ENCODE measurements around the gene PRG3. TPM values are rescaled to one million over a fixed set of nuclear protein-coding genes. Genes with fewer than 3 reads are reported as not detected.

PRG3 gene
- total and polyA plus RNA-seq, 9 donors = not detected

- H3K27ac ChIP-seq = no peak overlapping the region
- no peak for DNase-seq
- no peak for TF ChIP-seq EP300 (IDR thresholded peaks at IDR 0.05)
- no peak for TF ChIP-seq CTCF (IDR thresholded peaks at IDR 0.05)
- no peak for TF ChIP-seq POLR2A (IDR thresholded peaks at IDR 0.05)
- no peaks in the 10 kb centered on the region for H3K36me3 ChIP-seq
- WGBS, 3 donors = 63 to 69% (median 69%) methylated on average over 2 of the region's 2 CpGs
- no peaks in the 10 kb centered on the region for H3K4me1 ChIP-seq (ENCODE audit: insufficient read depth)
- H3K27me3 ChIP-seq = no peaks in the 10 kb centered on the region
- H3K4me3 ChIP-seq = no peak overlapping the region
- H3K9me3 ChIP-seq = no peaks in the 10 kb centered on the region
- intact Hi-C loops (cut with DNase I) = no loop called here
These were observed 15.8 kb upstream of the PRG3 start for GRCh38 chr11:57396744-57397143.

GRCh38 chr11:57395905-57396623 is 15.1 kb upstream of the PRG3 start:
- no peak for DNase-seq
- WGBS, 3 donors = 80 to 87% (median 86%) methylated on average over 11 of the region's 11 CpGs
- H3K4me3 ChIP-seq = no peak overlapping the region
- intact Hi-C loops (cut with DNase I) = no loop called here
- H3K27me3 ChIP-seq = no peaks in the 10 kb centered on the region
- no peaks in the 10 kb centered on the region for H3K4me1 ChIP-seq (ENCODE audit: insufficient read depth)
- H3K27ac ChIP-seq = no peak overlapping the region
- no peaks in the 10 kb centered on the region for H3K36me3 ChIP-seq
- TF ChIP-seq POLR2A (IDR thresholded peaks at IDR 0.05) = no peak
- no peaks in the 10 kb centered on the region for H3K9me3 ChIP-seq

GRCh38 chr11:57394203-57394965 is 13.4 kb upstream of the PRG3 start:
- no peaks in the 10 kb centered on the region for H3K9me3 ChIP-seq
- DNase-seq = no peak
- 62 to 73% (median 66%) methylated on average over 4 of the region's 4 CpGs for WGBS, 3 donors
- H3K27me3 ChIP-seq = no peaks in the 10 kb centered on the region
- H3K27ac ChIP-seq = no peak overlapping the region
- H3K4me1 ChIP-seq (ENCODE audit: insufficient read depth) = no peaks in the 10 kb centered on the region
- no peak overlapping the region for H3K4me3 ChIP-seq
- TF ChIP-seq EP300 (IDR thresholded peaks at IDR 0.05) = no peak
- no peaks in the 10 kb centered on the region for H3K36me3 ChIP-seq
- intact Hi-C loops (cut with DNase I) = no loop called here

- Histone ChIP-seq H3K4me3 (no peak overlapping the region), H3K27ac (no peak overlapping the region), H3K27me3 (no peaks in the 10 kb centered on the region), H3K4me1 (ENCODE audit: insufficient read depth) (no peaks in the 10 kb centered on the region), H3K36me3 (no peaks in the 10 kb centered on the region), H3K9me3 (no peaks in the 10 kb centered on the region)
- DNase-seq = no peak
- intact Hi-C loops (cut with DNase I) = no loop called here
- 62 to 71% (median 70%) methylated on average over 4 of the region's 4 CpGs for WGBS, 3 donors
- TF ChIP-seq CTCF (IDR thresholded peaks at IDR 0.05) (no peak), POLR2A (IDR thresholded peaks at IDR 0.05) (no peak), EP300 (IDR thresholded peaks at IDR 0.05) (no peak)
These were observed 11.8 kb upstream of the PRG3 start for GRCh38 chr11:57392763-57393105.

GRCh38 chr11:57392066-57392762 is 11.3 kb upstream of the PRG3 start:
- Histone ChIP-seq H3K36me3 (no peaks in the 10 kb centered on the region), H3K4me3 (no peak overlapping the region), H3K4me1 (ENCODE audit: insufficient read depth) (no peaks in the 10 kb centered on the region), H3K27ac (no peak overlapping the region), H3K9me3 (no peaks in the 10 kb centered on the region), H3K27me3 (no peaks in the 10 kb centered on the region)
- intact Hi-C loops (cut with DNase I) = no loop called here
- 70 to 81% (median 78%) methylated on average over 8 of the region's 8 CpGs for WGBS, 3 donors
- no peak for DNase-seq
- TF ChIP-seq CTCF (IDR thresholded peaks at IDR 0.05) (no peak), EP300 (IDR thresholded peaks at IDR 0.05) (no peak), POLR2A (IDR thresholded peaks at IDR 0.05) (no peak)
